Brain microvascular endothelial cell (primary cell): ENCODE measurements around the gene KLF13.

Experiments used
- DNase-seq: peaks from one replicate; pipeline ENCODE4 v3.0.0-alpha.2; 2020
- H3K27ac ChIP-seq: fragments of 250-450 bp; sonication (Bioruptor Pico); 2 replicates; pipeline ENCODE4 v1.5.1; 2020; ENCODE audit warnings: mild to moderate bottlenecking, moderate library complexity
- H3K27me3 ChIP-seq: fragments of 250-450 bp; sonication (Bioruptor Pico); replicated peaks from 2 replicates; pipeline ENCODE4 v1.5.1; 2020; ENCODE audit warnings: mild to moderate bottlenecking
- H3K36me3 ChIP-seq: fragments of 250-450 bp; sonication (Bioruptor Pico); replicated peaks from 2 replicates; pipeline ENCODE4 v1.5.1; 2020; ENCODE audit warnings: mild to moderate bottlenecking
- H3K4me3 ChIP-seq: 2 replicates; pipeline ENCODE4 v1.5.1; 2011; ENCODE audit warnings: low read depth, mild to moderate bottlenecking, control low read depth, low read length, moderate library complexity
- CTCF ChIP-seq: IDR thresholded peaks from 2 replicates; pipeline ENCODE4 v1.5.1; 2011; ENCODE audit warnings: low read depth, mild to moderate bottlenecking, moderate library complexity, low read length, control low read depth, inconsistent platforms; ENCODE audit errors: missing control alignments
- in situ Hi-C: cut with HindIII; loops from 2 replicates; pipeline ENCODE4 v1.10.0; 2017; ENCODE audit warnings: low sequenced_read_pairs, low pct_ligation_motif_present

Gene KLF13

GRCh38 chr15:31301673-31301990 lies 25.0 kb upstream of the KLF13 start:
- Histone ChIP-seq H3K27me3 (peaks cover 5% of the 10 kb centered on the region), H3K27ac (no peak overlapping the region)
- in situ Hi-C loops: loop anchor here (25.0 kb wide), 1 partner anchor 89 kb away; no protein-coding TSS in a partner anchor

GRCh38 chr15:31302029-31302657 lies 24.5 kb upstream of the KLF13 start:
- H3K27me3 ChIP-seq: peaks cover 4% of the 10 kb centered on the region
- no peak for TF ChIP-seq CTCF
- in situ Hi-C loops: loop anchor here (25.0 kb wide), 1 partner anchor 90 kb away; no protein-coding TSS in a partner anchor
- no peak overlapping the region for H3K4me3 ChIP-seq
- DNase-seq: no peak
- no peaks in the 10 kb centered on the region for H3K36me3 ChIP-seq
- no peak overlapping the region for H3K27ac ChIP-seq

More at GRCh38 chr15:31301673-31301990, 25.0 kb upstream of the KLF13 start:
- TF ChIP-seq CTCF: no peak
- DNase-seq: no peak
- Histone ChIP-seq H3K36me3 (no peaks in the 10 kb centered on the region), H3K4me3 (no peak overlapping the region)

DNA sequence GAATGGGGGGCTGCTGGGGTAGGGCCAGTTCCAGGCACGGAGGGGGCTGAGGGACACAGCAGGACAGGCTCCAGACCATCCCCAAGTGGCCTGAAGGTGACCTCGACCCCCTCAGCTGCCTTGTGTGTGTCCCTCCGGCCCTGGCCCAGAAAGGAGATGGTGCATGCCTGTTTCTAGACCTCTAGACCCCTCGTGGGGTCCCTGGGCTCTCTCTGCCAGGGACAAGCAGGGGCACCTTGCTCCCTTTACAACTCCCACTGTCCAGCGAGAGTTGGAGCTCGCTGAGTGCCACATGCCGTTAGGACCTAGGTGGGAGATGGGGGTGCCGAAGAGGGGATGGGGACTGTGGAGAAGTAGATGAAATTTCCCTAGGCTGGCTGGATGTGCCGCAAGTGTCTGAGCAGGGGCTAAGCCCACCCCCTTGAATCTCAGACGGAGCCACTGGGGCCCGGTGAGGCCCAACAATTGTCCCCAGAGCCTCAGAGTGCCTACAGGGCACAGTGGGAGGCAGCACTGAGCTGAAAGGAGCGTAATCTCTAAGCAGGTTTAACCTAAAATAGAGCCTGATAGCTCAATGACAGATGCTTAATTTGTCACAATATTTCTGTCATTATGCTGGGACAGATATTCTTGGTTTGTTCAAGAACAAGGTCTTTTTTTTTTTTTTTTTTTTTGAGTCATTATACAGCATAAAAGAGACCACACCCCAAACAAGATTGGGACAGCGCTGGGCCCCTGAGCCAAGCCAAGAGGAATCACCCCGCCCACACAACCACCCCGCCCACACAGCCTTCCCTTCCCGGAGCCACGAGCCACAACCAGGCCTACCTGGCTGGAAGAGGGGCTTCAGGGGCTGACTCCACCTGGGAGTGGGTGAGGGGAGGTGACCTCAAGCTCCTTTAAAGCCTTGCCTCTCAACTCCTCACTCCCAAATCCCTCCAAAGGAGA lies 23.6 kb upstream of the KLF13 start:
- in situ Hi-C loops: loop anchor here (25.0 kb wide), 1 partner anchor 91 kb away; no protein-coding TSS in a partner anchor
- TF ChIP-seq CTCF: no peak
- peaks cover 12% of the 10 kb centered on the region for H3K27me3 ChIP-seq
- no peak overlapping the region for H3K27ac ChIP-seq
- no peak overlapping the region for H3K4me3 ChIP-seq
- DNase-seq: no peak
- H3K36me3 ChIP-seq: no peaks in the 10 kb centered on the region

DNA sequence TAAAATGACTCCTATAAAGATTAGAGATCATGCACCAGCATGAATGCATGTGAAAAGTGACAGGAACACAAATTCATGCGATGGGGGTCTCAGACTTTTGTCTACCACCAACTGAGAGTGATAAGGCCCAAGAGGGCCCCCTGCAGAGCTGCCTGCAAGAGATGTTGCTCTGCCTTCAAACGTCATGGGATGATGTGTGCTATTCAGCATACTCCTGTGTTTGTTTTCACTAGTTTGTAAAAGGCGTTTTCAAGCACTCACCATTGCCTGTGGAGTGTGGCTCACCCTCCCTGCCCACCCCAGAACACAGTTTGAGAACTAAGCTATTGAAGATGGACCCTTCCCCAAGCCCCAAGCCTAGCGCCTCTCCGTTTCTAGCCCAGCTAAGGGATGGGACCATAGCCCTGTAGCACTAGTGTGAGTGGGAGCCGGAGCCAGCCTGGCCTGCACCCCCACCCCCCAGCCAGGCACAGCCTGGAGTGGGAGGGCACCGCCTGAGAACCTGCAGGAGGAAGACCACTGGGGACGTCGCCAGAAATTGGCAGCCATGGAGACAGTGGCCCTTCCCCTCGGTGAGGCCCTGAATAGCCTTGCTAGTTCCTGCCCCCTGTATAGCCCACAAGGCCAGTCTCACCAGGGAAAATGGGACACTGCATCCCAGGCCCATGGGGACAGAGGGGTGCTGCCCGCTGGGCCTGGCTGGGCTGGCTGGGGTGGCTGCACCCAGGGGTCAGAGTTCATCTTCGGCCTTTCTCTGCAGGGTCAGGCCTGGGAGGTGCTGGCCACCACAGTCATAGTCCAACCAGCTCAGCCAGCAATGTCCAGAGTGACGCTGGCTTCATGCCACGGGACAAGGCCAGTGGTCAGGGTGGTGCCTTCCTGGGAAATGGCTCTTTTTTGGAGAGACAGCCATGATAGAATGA lies 22.6 kb upstream of the KLF13 start:
- Histone ChIP-seq H3K36me3 (no peaks in the 10 kb centered on the region), H3K27ac (no peak overlapping the region), H3K4me3 (no peak overlapping the region), H3K27me3 (peaks cover 12% of the 10 kb centered on the region)
- no peak for DNase-seq
- TF ChIP-seq CTCF: no peak
- in situ Hi-C loops: loop anchor here (25.0 kb wide), 1 partner anchor 92 kb away; no protein-coding TSS in a partner anchor

DNA sequence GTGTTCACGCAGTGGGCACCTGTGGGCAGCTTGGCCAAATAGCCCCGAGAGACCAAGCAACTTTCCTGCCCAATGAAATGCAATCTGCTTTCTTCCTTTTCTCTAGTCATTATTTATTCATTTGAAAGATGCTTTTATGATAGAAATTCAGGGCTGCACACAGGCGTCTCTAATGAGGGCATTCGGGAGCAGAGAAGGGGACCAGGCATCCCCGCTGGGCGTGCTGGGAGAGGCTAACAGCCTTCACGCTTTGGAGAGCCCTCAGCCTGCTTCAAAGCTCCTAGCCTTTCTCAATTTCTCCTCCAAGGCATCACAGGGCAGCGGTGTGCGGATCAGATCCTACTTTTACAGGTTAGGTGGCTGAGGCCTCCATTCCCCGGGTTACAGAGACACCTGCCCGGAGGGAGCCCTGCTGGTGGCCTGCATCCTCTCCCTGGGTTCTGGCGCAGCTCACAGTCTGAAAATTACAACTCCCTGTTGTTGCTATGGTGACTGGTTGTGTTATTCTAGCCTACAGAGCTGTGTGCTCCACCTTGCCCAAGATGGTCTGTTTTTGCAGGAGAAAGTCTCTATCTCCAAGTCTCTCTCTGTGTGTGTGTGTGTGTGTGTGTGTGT lies 21.8 kb upstream of the KLF13 start:
- no peak for DNase-seq
- Histone ChIP-seq H3K36me3 (no peaks in the 10 kb centered on the region), H3K27ac (no peak overlapping the region), H3K27me3 (peaks cover 12% of the 10 kb centered on the region), H3K4me3 (no peak overlapping the region)
- TF ChIP-seq CTCF: no peak
- in situ Hi-C loops: loop anchor here (25.0 kb wide), 1 partner anchor 93 kb away; no protein-coding TSS in a partner anchor
